ENCODE results near the gene COASY. TPM values are rescaled to one million over a fixed set of nuclear protein-coding genes. Genes with fewer than 3 reads are reported as not detected.

COASY gene
- total RNA-seq, 2 experiments from 2014 or later: 42.9 to 123 TPM

- Histone ChIP-seq H3K9me2 (ENCODE audit: insufficient read depth, low read length) (no peaks in the 10 kb centered on the region), H3K36me3 (ENCODE audit: insufficient read depth, low read length) (no peaks in the 10 kb centered on the region), H4K20me1 (ENCODE audit: insufficient read depth, low read length) (no peaks in the 10 kb centered on the region), H3K9me3 (ENCODE audit: low read length) (no peaks in the 10 kb centered on the region), H3K4me2 (ENCODE audit: low read length) (no peak overlapping the region), H2AFZ (ENCODE audit: low read length) (no peak overlapping the region), H3K27ac (ENCODE audit: low read depth, low read length, poor library complexity, severe bottlenecking) (no peak overlapping the region), H3K79me2 (ENCODE audit: insufficient read depth, low read depth, low read length) (no peaks in the 10 kb centered on the region), H3K4me1 (ENCODE audit: insufficient read depth, low read length, poor library complexity, severe bottlenecking) (peaks cover 6% of the 10 kb centered on the region), H3K4me3 (ENCODE audit: low read depth, low read length, poor library complexity, severe bottlenecking) (no peak overlapping the region)
- no peak for TF ChIP-seq CTCF (conservative IDR thresholded peaks at IDR 0.05; ENCODE audit: low read length)
- TF ChIP-seq EZH2phosphoT487 (IDR thresholded peaks at IDR 0.05; ENCODE audit: borderline replicate concordance, low read depth, low read length): no peak
- BruUV-seq (replicated peaks): no TSS peak
- ChIA-PET POLR2A (no interaction called here), CTCF (ENCODE audit: unreplicated experiment) (no interaction called here)
- intact Hi-C loops (cut with micrococcal nuclease; ENCODE audit: unreplicated experiment): no loop called here
- no peak for DNase-seq (ENCODE audit: low spot score)
These were observed 43.0 kb upstream of the COASY start for GRCh38 chr17:42518755-42519545.

- H3K4me1 ChIP-seq (ENCODE audit: insufficient read depth, low read length, poor library complexity, severe bottlenecking): peaks cover 6% of the 10 kb centered on the region
- ChIA-PET POLR2A (interaction anchor here (0.6 to 1.4 kb wide), 3 partner anchors 35 to 816 kb away, joined by 3 to 6 read pairs (median 3); no protein-coding TSS in a partner anchor), CTCF (ENCODE audit: unreplicated experiment) (no interaction called here)
- no peaks in the 10 kb centered on the region for H4K20me1 ChIP-seq (ENCODE audit: insufficient read depth, low read length)
- DNase-seq (ENCODE audit: low spot score): no peak
- no peaks in the 10 kb centered on the region for H3K9me3 ChIP-seq (ENCODE audit: low read length)
- no TSS peak for BruUV-seq (replicated peaks)
- H3K79me2 ChIP-seq (ENCODE audit: insufficient read depth, low read depth, low read length): no peaks in the 10 kb centered on the region
- intact Hi-C loops (cut with micrococcal nuclease; ENCODE audit: unreplicated experiment): no loop called here
- H3K27ac ChIP-seq (ENCODE audit: low read depth, low read length, poor library complexity, severe bottlenecking): no peak overlapping the region
- no peak overlapping the region for H3K4me2 ChIP-seq (ENCODE audit: low read length)
- no peak for TF ChIP-seq CTCF (conservative IDR thresholded peaks at IDR 0.05; ENCODE audit: low read length)
- no peak for TF ChIP-seq EZH2phosphoT487 (IDR thresholded peaks at IDR 0.05; ENCODE audit: borderline replicate concordance, low read depth, low read length)
- no peaks in the 10 kb centered on the region for H3K36me3 ChIP-seq (ENCODE audit: insufficient read depth, low read length)
- H3K4me3 ChIP-seq (ENCODE audit: low read depth, low read length, poor library complexity, severe bottlenecking): no peak overlapping the region
- H2AFZ ChIP-seq (ENCODE audit: low read length): no peak overlapping the region
- H3K9me2 ChIP-seq (ENCODE audit: insufficient read depth, low read length): no peaks in the 10 kb centered on the region
These were observed 42.1 kb upstream of the COASY start for GRCh38 chr17:42519546-42520491.
